ENCODE data around the gene FADS3.

DNA sequence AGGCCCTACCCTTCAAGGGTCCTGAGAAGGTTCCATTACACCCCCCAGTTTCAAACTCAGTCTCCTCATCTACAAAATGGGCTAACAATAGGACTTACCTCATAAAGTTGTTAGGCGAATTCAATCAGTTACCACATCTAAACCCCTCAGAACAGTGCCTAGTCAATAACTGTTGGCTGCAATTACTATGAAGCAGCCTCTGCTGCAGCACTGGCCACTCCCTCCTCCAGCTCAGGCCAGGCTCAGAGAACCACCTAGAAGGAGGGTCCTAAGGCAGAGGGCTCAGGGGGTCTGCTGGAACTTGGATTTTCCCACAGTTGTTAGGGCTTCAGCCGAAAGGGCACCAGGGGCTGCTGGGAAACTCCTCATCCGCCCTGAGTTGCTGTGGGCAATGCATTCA is 4.7 kb downstream of the FADS3 start:
- no peak for TF ChIP-seq CTCF (IDR thresholded peaks at IDR 0.05)
- no peak for TF ChIP-seq EZH2 (IDR thresholded peaks at IDR 0.05; ENCODE audit: borderline replicate concordance, insufficient read depth, low read depth, low read length, poor library complexity, severe bottlenecking)
